DND-41 (cell line): ENCODE data around the gene CENPP.
"Not testable (repeated sequence)": the region's sequence is repeated elsewhere in the genome, so short reads cannot be mapped to it uniquely, and the experiment has no call there.

Experiments
- CTCF ChIP-seq: IDR thresholded peaks from 2 replicates; pipeline ENCODE4 v1.5.1; 2012; ENCODE audit warnings: borderline replicate concordance, low read length, moderate library complexity, mild to moderate bottlenecking; ENCODE audit not compliant: poor library complexity, severe bottlenecking; ENCODE audit errors: extremely low read depth
- EZH2 ChIP-seq: IDR thresholded peaks from 3 replicates; pipeline ENCODE4 v1.6.1; 2012; ENCODE audit warnings: borderline replicate concordance, low read depth, mild to moderate bottlenecking, moderate library complexity, low read length, inconsistent platforms; ENCODE audit not compliant: severe bottlenecking

- not testable (repeated sequence) for TF ChIP-seq CTCF, EZH2
These were observed 269.3 kb downstream of the CENPP start for GRCh38 chr9:92595075-92595474.
